ENCODE results near the gene RALGAPB. TPM values are rescaled to one million over a fixed set of nuclear protein-coding genes. Genes with fewer than 3 reads are reported as not detected.

The RALGAPB gene
- total RNA-seq, 2 experiments from 2014 or later = 19.0 to 42.9 TPM

DNA sequence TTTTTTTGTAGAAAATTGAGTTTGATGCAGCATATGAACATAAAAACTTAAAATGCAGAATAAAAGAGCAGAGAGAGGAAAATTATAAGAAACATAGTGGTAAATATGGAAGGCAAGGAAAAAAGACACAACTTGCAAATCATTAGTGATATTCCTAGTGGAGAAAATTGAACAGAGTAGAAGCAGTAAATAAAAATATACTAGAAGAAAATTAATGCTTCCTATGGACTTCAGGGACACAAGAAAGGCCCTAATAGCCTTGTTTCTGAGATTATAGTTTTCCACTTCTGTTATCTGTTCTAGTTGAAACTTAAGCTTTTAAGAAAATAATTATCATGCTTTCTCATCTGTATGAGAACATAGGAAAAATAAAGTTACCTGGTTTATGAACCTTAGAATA, 82.8 kb downstream of the RALGAPB start:
- no peak overlapping the region for H3K27ac ChIP-seq (ENCODE audit: low read depth, low read length, poor library complexity, severe bottlenecking)
- no peak overlapping the region for H3K4me3 ChIP-seq (ENCODE audit: low read depth, low read length, poor library complexity, severe bottlenecking)
- ChIA-PET POLR2A (interaction anchor here (0.8 kb wide), 1 partner anchor 23 kb away, joined by 3 read pairs; no protein-coding TSS in a partner anchor), CTCF (ENCODE audit: unreplicated experiment) (no interaction called here)
- peaks cover 95% of the 10 kb centered on the region for H3K36me3 ChIP-seq (ENCODE audit: insufficient read depth, low read length)
- no peak overlapping the region for H2AFZ ChIP-seq (ENCODE audit: low read length)
- H3K4me2 ChIP-seq (ENCODE audit: low read length) = no peak overlapping the region
- no peak for TF ChIP-seq EZH2phosphoT487 (IDR thresholded peaks at IDR 0.05; ENCODE audit: borderline replicate concordance, low read depth, low read length)
- TF ChIP-seq, protein P1, sequence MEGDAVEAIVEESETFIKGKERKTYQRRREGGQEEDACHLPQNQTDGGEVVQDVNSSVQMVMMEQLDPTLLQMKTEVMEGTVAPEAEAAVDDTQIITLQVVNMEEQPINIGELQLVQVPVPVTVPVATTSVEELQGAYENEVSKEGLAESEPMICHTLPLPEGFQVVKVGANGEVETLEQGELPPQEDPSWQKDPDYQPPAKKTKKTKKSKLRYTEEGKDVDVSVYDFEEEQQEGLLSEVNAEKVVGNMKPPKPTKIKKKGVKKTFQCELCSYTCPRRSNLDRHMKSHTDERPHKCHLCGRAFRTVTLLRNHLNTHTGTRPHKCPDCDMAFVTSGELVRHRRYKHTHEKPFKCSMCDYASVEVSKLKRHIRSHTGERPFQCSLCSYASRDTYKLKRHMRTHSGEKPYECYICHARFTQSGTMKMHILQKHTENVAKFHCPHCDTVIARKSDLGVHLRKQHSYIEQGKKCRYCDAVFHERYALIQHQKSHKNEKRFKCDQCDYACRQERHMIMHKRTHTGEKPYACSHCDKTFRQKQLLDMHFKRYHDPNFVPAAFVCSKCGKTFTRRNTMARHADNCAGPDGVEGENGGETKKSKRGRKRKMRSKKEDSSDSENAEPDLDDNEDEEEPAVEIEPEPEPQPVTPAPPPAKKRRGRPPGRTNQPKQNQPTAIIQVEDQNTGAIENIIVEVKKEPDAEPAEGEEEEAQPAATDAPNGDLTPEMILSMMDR (conservative IDR thresholded peaks at IDR 0.05; ENCODE audit: low read length) = no peak
- no peaks in the 10 kb centered on the region for H3K4me1 ChIP-seq (ENCODE audit: insufficient read depth, low read length, poor library complexity, severe bottlenecking)
- no peaks in the 10 kb centered on the region for H3K9me3 ChIP-seq (ENCODE audit: low read length)
- no peaks in the 10 kb centered on the region for H3K79me2 ChIP-seq (ENCODE audit: insufficient read depth, low read depth, low read length)
- intact Hi-C loops (cut with micrococcal nuclease; ENCODE audit: unreplicated experiment) = no loop called here
- no peak for DNase-seq (ENCODE audit: low spot score)
- no peaks in the 10 kb centered on the region for H3K9me2 ChIP-seq (ENCODE audit: insufficient read depth, low read length)
- no peaks in the 10 kb centered on the region for H4K20me1 ChIP-seq (ENCODE audit: insufficient read depth, low read length)
- BruUV-seq (replicated peaks) = no TSS peak

DNA sequence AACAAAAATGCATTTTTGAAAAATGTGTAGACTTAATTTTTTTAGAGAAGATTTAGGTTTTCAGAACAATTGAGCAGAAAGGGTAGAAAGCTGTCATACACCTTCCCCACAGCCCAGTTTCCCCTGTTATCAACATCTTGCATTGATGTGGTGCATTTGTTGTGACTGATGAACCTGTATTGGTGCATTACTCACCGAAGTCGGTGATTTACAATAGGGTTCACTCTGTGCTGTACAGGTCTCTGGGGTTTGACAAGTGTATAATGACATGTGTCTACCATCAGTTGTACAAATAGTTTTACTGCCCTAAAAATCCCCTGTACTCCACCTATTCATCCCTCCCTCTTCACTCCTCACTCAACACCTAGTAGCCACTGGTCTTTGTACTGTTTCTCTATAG, 84.5 kb downstream of the RALGAPB start:
- no TSS peak for BruUV-seq (replicated peaks)
- no peaks in the 10 kb centered on the region for H3K9me3 ChIP-seq (ENCODE audit: low read length)
- no peak for TF ChIP-seq EZH2phosphoT487 (IDR thresholded peaks at IDR 0.05; ENCODE audit: borderline replicate concordance, low read depth, low read length)
- TF ChIP-seq, protein P1 (conservative IDR thresholded peaks at IDR 0.05; ENCODE audit: low read length) = no peak
- no peaks in the 10 kb centered on the region for H3K9me2 ChIP-seq (ENCODE audit: insufficient read depth, low read length)
- H3K36me3 ChIP-seq (ENCODE audit: insufficient read depth, low read length) = peaks cover 87% of the 10 kb centered on the region
- no peak overlapping the region for H3K4me3 ChIP-seq (ENCODE audit: low read depth, low read length, poor library complexity, severe bottlenecking)
- no peaks in the 10 kb centered on the region for H3K79me2 ChIP-seq (ENCODE audit: insufficient read depth, low read depth, low read length)
- H2AFZ ChIP-seq (ENCODE audit: low read length) = no peak overlapping the region
- ChIA-PET POLR2A (no interaction called here), CTCF (ENCODE audit: unreplicated experiment) (no interaction called here)
- intact Hi-C loops (cut with micrococcal nuclease; ENCODE audit: unreplicated experiment) = no loop called here
- H3K4me1 ChIP-seq (ENCODE audit: insufficient read depth, low read length, poor library complexity, severe bottlenecking) = no peaks in the 10 kb centered on the region
- H3K4me2 ChIP-seq (ENCODE audit: low read length) = no peak overlapping the region
- no peak overlapping the region for H3K27ac ChIP-seq (ENCODE audit: low read depth, low read length, poor library complexity, severe bottlenecking)
- H4K20me1 ChIP-seq (ENCODE audit: insufficient read depth, low read length) = no peaks in the 10 kb centered on the region
- DNase-seq (ENCODE audit: low spot score) = no peak

DNA sequence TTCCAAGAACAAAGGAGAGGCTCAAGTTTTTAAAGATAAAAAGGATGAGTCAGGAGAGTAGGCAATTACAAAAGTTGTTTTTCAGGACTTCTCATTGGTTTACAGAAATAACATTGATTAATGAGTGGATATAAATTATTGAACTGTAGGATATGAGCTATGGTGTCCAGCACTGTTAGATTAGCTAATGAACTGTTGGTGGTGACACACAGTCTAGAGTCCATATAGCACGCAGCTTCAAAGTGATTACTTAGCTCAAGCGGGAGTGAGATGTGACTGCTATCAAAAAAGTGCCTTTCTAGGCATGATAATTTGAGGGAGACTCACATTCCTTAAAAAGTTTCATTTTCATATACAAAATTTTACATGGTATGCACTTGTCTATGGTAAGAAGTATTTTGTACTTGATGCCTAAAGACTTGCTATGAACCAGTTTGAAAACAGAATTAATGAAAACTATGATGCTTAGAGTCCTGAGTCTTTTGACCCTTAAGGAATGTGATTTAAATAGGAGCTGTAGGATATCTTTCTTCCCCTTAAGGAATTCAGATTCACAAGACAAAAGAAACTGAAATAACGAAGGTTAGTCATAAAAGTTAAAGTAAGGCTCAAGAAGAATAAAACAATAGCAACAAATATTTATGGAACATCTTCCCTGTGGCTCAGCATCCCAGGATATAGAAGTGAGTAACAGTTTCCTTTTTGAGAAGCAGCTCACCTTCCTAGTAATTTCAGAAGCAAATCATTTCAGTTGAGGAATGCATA, 86.1 kb downstream of the RALGAPB start:
- Histone ChIP-seq H3K27ac (ENCODE audit: low read depth, low read length, poor library complexity, severe bottlenecking) (no peak overlapping the region), H3K9me3 (ENCODE audit: low read length) (no peaks in the 10 kb centered on the region), H3K79me2 (ENCODE audit: insufficient read depth, low read depth, low read length) (no peaks in the 10 kb centered on the region), H4K20me1 (ENCODE audit: insufficient read depth, low read length) (no peaks in the 10 kb centered on the region), H2AFZ (ENCODE audit: low read length) (no peak overlapping the region), H3K36me3 (ENCODE audit: insufficient read depth, low read length) (peaks cover 79% of the 10 kb centered on the region), H3K9me2 (ENCODE audit: insufficient read depth, low read length) (no peaks in the 10 kb centered on the region), H3K4me2 (ENCODE audit: low read length) (no peak overlapping the region), H3K4me3 (ENCODE audit: low read depth, low read length, poor library complexity, severe bottlenecking) (no peak overlapping the region), H3K4me1 (ENCODE audit: insufficient read depth, low read length, poor library complexity, severe bottlenecking) (no peaks in the 10 kb centered on the region)
- intact Hi-C loops (cut with micrococcal nuclease; ENCODE audit: unreplicated experiment) = no loop called here
- BruUV-seq (replicated peaks) = no TSS peak
- no peak for DNase-seq (ENCODE audit: low spot score)
- CTCF ChIA-PET (ENCODE audit: unreplicated experiment) = interaction anchor here (0.6 kb wide), 1 partner anchor 32 kb away, joined by 4 read pairs; no protein-coding TSS in a partner anchor
- TF ChIP-seq, protein P1 (conservative IDR thresholded peaks at IDR 0.05; ENCODE audit: low read length) = no peak
- no peak for TF ChIP-seq EZH2phosphoT487 (IDR thresholded peaks at IDR 0.05; ENCODE audit: borderline replicate concordance, low read depth, low read length)
- POLR2A ChIA-PET = interaction anchor here (0.8 to 1.2 kb wide), 2 partner anchors 9 to 33 kb away, joined by 3 read pairs; no protein-coding TSS in a partner anchor
